SH-SY5Y (cell line): ENCODE data around the gene PDE1A.

ENCODE experiments used
- GATA2 ChIP-seq: IDR thresholded peaks from 2 replicates; pipeline ENCODE4 v1.6.1; 2011; ENCODE audit warnings: mild to moderate bottlenecking, low read depth, low read length
- GATA3 ChIP-seq: IDR thresholded peaks from 2 replicates; pipeline ENCODE4 v1.6.1; 2011; ENCODE audit warnings: low read depth, mild to moderate bottlenecking, low read length, moderate library complexity

- TF ChIP-seq GATA2, result no peak
- no peak for TF ChIP-seq GATA3
These were observed 10.0 kb downstream of the PDE1A start for GRCh38 chr2:182416861-182417260.
